GM21360 (cell line): ENCODE data around the gene SMARCA1.

Source experiments
- ATAC-seq: cut with Tn5 transposase; IDR thresholded peaks from one replicate; pipeline ENCODE4 v1.9.1; 2021; ENCODE audit warnings: mild to moderate bottlenecking, moderate library complexity; ENCODE audit not compliant: unreplicated experiment

The SMARCA1 gene

DNA sequence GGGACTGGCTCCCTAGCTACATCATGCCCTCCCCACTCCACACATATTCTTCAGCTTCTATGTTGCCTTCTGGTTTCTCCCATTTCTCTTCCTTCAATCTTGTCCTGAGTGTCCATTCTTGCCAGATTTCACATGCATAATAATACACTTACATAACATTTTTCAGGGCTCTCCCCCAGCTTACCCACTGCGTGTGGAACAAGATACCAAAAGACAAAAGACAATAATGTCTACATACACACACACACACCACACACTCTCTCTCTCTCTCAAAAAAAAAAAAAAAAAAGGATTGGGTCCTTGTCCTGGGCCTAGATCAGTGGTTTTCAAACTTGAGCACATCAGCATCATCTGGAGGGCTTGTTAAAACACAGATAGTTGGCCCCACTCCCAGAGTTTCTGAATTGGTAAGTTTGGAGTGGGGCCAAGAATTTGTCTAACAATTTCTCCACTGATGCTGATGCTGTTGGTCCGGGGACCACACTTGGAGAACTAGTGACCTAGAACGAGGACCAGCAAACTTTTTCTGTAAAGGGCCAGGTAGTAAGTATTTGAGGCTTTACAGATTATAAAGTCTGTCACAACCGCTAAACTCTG is 6.5 kb upstream of the SMARCA1 start:
- no peak for ATAC-seq

DNA sequence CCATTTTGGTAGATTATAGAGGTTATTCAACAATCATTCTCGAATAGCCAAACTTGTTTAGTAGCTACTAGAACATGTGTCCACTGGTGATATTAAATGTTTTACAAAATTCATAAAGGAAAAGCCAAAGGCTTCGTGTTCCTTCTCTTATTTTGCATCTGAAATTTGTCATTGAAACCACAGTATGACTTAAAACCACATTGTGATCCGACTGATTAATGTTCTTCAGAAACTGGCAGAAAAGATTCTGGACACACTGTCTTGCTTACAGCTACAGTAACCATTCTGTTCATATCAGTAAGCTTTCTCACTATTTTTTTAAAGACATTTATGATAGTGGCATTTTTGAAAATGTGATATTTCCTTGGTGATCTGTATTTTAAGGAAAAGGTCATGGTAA is 2.6 kb upstream of the SMARCA1 start:
- ATAC-seq, result no peak

DNA sequence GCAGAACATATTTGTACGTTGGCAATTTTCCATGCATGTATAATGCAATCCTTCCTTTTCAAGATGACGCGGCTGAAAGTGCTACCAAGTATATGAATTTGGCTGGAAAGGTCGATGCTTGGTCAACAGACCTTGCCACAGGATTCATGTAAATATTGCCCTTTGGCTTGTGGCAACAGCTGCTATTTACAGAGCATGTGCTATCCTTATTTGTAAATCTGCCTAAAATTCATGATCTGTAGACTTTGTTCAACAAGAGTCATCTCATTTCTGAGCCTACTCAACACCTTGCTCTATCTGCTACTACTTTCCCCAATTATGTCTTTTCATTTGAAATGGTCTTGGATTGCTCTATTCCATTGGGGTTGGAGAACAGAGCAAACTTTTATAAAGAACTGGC is 1.9 kb upstream of the SMARCA1 start:
- no peak for ATAC-seq

DNA sequence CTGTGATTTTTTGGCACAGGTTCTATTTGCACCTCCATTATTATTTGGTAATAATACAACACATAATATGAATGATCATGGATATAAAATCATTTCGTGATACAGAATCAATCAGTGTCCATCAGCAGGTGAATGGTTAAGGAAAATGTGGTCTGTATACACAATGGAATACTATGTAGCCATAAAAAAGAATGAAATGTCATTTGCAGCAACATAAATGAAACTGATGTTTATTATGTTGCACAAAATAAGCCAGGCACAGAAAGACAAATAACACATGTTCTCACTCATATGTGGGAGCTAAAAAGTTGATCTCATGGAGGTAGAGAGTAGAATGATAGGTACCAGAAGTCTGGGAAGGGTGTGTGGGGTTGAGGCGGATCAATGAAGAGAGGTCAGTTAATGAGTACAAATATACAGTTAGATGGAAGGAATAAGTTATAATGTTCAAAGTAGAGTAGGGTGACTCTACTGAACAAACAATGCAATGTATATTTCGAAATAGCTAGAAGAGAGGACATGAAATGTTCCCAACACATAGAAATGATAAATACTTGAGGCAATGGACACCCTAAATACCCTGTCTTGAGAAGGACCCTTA is 1.1 kb upstream of the SMARCA1 start:
- no peak for ATAC-seq

DNA sequence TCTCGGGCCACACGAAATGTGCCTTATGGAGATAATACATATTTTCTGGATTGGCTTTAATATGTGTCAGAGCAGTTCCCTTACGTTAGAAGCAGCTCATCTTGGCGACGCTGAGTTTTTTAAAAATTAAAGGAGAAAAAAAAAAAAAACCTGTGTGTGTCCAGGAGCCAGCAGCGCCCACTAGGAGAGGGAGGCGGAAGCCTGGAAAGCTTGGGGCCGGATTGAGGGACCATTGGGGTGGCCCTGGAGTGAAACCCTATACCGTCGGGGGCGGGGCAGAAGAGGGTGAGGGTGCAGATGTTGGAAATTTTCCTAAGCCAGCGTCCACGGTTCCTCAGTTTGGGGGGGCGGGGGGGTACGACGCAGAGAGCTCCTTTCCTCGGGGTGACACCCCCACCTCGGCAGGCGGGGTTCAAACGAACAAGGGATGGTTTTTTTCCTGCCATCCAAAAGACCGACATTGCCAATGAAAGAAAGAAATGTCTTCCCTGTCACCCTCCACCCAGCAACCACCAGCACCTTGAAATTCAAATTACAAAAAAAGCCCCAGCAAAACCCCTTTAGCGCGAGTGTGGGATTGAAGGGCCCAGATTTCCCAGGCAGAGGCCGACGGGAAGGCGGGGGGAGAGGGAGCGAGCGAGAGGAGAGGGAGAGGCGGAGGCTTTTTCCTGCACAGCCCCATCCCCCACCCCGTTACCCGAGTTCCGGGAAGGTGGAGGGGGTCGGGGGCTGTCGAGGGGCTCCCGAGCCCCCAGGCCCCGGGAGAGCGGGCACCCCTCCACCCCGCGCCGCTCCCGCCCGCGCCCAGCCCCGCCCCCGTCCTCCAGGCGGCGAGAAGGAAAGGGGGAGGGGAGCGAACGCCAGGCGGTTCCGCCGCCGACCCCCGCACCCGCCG is 859 bp downstream of the SMARCA1 start:
- ATAC-seq, result no peak

DNA sequence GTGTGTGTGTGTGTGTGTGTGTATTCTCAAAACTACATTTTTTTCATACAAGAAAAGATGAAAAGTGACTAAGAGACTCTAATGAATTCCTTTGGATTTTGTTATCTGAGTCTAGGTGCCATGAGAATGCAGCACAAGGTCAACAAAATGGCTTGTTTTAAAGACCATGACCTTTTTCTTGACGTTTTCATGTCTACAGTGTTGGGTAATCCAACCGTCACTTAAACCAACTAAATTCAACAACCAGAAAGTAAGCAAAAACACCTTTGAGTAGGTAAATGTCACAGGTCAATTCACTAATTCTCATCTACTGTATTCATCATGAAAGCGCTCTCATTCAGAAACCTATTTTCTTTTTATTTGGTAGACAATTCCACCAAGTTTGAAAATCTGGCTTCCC is 3.1 kb downstream of the SMARCA1 start:
- no peak for ATAC-seq

DNA sequence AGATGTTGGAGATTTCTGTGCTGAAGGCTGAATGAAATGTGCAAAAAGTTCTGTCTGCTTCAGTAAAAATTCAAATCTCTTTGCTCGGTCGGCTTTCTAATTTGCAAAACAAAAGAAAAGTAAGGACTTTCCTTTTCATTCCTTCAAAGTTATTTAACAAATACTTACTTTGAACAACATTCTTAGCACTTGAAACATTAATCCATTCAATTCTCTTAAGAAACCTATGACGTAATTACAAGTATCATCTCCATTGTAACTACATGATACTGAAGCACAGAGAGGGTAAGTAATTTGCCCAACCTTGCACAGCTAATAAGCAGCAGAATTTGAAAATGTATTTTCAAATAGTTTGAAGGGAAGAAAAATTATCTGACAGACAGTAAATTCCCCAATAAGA is 6.9 kb downstream of the SMARCA1 start:
- no peak for ATAC-seq

DNA sequence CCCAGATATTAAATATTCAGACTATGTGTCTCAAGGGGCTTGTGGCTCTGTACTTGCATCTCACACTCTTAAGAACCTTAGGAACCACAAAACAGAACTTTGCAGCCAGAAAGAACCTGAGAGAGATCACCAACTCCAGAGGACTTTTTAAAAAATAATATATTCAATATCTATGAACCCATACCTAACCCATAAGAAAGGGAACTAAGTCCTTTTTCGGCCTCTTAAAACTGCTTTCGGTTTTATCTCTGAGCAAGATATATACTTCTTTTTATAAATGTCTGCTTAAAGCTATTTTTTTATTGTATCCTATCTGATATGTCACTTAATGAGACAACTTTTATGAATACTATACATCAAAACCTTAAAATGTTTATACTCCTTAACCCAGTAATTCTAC is 10.9 kb downstream of the SMARCA1 start:
- no peak for ATAC-seq

DNA sequence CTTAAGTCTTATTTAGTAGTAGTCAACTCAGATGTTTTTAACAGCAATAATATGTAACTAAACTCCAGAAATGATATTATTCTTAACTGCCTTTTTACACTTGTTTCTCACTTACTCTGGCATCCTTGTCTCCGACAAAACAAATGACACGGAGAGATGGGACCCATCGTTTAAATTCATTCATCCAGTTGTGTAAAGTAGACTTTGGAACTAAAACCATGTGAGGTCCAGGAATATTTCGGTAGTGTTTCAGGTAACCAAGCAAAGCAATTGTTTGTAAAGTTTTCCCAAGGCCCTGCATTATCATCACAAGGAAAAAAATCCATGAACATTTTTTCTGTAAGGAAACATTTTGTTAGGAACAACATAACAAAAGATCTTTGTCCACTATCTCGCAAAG is 11.6 kb downstream of the SMARCA1 start:
- ATAC-seq, result no peak

DNA sequence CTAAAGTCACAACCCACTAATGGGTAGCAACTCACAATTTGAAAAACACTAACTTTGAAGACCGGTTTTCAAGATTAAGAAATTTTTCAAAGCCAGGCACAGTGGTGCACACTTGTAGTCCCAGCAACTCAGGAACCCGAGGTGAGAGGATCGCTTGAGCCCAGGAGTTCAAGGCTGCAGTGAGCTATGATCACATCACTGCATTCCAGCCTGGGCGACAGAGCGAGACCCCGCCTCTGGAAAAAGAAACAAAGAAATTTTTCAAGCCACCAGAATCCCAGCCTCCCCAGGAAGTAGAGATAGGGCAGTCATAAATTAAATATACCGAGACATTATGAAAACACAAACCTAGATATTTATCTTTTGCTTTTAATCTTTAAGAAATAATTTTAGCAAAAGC is 13.0 kb downstream of the SMARCA1 start:
- no peak for ATAC-seq

DNA sequence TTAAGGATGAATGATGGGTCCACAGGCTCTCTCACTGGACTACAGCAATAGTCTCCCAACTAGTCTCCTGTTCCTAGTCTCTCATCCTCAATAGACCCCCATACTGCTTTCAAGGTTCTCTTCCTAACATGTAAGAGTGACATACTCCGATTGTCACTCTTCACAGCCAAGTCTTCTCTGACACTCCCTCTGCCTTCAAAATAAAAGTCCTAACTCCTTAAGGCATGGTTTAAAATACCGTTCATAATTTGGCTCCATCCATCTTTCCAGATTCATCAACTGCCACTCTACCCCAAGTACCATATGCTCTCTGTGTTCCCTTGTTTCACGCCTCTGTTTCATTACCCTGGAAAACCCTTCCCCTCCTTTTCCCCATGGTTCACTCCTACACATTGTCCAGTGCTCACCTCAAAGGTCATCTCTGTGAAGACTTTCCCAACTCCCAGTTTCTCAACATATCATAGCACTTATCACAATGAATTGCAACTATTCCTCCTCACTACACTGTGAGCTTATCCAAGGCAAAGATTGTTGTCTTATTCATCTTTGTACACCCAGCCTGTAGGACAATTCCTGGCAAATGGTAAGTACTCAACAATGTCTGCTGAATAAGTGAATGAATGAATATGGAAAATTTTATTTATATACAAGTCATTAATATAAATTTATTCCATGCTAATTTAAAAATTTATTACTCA is 26.0 kb downstream of the SMARCA1 start:
- ATAC-seq, result no peak

DNA sequence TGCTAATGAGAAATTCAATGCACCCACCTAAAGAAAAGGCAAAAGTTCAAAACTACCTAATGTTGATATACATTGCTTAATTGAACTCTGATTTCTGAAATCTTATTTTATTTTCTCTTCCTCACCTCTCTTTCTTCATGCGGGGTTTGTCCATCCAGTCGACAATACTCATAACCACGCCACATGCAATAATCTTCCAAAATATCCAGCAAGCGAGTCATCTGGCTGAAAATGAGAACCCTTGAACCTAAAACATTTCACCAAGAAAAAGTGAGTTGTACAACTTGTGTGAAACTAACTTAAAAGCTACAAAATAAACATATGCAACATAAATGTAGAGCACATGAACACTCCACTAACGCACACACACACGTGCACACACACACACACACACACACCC is 26.7 kb downstream of the SMARCA1 start:
- no peak for ATAC-seq

DNA sequence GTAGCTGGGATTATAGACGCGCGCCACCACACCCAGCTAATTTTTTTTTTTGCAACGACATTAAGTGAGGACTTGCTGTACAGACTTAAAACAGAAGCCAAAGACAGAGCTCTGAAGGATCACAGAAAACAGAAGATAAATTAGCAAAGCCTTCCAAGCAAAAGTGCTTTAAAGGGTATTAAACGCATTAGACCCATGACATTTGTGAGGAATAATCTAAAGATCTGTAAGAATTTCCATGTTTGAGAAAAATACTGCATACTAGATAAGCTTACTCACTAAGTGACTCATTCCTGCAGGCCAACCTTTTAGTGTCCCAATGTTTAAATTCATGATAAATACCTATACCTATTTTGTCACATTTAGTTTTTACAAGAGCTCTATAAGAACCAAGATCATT is 27.4 kb downstream of the SMARCA1 start:
- ATAC-seq, result no peak

DNA sequence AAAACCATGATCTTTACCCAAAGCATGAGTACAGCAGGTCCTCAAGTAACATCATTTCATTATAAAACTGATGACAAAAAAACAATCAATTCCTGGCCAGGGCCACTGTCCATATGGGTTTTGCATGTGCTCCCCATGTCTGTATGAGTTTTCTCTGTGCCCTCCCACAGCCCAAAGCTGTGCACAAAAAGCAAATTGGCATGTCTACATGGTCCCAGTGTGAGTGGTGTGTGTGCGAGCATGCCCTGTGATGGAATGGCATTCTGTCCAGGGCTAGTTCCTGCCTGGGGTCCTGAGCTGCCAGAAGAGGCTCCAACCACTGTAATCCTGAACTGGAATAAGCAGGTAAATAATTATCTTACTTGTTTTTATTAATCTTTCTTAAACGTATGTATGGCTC is 28.4 kb downstream of the SMARCA1 start:
- ATAC-seq, result no peak

DNA sequence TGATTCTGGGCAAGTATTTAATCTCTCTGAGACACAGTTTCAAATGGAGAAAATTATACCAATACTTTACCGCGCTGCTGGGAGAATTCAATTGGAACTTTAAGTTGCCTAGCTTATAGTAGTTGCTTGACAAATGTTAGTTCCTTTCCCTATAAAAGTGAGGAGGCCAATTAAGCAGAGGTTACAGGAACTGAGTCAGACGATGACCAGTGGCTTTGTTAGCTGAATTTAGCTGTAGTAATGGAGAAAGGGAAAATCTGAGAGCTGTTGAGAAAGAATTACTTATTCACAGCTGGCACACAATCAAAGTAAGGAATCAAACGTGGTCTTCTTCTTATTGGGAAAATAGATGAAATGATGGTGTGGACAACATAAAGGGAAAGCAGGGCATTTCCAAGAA is 29.6 kb downstream of the SMARCA1 start:
- ATAC-seq, result no peak

DNA sequence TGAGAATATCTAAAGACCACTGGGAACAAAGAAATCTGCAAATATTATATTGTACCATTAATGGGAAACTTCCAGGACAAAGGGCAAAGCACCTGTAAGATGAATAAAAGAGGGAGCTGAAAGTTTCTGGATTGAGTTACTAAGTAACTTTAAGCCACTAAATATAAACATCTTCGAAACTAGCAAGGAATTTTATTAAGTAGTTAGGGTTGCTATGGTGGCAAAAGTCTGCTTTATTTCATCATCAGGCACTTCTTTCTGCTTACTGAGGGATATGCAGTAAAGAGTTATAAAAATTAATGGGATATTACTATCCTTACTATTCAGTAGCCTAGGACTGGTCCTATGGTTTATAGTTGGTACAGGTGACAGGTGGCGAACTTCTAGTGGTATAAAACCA is 33.0 kb downstream of the SMARCA1 start:
- no peak for ATAC-seq

DNA sequence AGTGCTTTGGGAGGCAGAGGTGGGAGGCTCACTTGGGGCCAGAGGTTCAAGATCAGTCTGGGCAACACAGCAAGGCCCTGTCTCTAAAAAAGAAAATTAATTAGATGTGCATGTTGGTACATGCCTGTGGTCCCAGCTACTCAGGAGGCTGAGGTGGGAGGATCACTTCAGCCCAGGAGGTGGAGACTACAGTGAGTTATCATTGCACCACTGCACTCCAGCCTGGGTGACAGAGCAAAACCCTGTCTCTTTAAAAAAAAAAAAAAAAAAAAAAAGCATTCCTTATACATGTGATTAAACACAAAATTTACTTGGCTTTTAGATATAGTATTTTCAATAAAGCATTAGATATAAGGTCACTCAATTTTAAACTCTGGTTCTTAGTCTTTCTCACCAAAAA is 34.9 kb downstream of the SMARCA1 start:
- no peak for ATAC-seq

DNA sequence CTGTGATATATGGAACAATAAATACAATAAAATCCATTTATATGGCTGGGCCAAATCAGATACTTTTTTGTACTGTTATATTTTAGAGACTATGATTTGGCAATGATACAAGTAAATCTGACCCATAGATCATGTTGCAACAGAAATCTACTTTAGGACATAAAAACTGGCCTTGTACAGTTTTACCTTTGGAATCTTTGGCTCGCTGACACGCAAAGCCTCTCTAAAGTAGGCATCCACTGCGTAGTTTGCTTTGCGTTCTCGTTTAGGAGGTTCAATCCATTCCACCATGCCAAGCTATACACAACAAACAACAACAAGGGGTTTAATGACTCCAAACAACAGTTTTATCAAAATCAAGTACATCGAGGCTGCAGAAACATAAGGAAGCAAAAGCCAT is 42.4 kb downstream of the SMARCA1 start:
- no peak for ATAC-seq

DNA sequence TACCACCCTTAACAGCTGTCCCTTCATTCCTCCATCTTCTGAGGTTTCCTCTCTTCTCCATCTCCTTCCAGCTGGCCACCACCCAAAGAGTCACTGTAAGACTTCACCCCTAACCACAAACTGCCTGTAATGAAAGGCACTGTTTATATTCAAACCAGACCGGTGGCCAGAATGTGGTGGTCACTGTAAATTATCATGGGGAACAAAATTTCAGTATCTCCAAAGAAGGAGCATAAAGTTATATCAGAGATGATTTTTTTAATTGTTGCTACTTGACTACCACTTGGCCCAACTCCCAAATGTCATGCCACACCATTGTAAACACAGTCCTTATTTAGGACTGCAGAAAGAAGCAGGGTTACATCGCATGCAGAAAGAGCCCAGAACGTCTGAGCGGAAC is 44.8 kb downstream of the SMARCA1 start:
- no peak for ATAC-seq

DNA sequence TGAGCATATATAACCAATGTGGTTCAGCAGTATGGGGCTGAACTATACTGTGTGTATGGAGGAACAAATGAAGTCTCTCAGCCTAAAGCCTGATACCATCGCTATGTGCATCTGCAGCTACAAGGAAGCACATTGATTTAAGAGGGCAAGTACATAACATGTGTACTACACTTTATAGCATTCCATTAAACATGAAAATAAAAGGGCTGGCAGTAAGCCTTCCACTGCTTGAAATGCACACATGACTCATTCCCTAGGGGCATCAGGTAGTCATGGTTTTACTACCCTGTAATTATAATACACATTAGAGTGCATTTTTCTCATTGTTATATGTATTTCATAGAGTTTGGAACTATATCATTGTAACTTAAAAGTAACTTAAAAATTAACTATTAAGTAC is 51.2 kb downstream of the SMARCA1 start:
- no peak for ATAC-seq

DNA sequence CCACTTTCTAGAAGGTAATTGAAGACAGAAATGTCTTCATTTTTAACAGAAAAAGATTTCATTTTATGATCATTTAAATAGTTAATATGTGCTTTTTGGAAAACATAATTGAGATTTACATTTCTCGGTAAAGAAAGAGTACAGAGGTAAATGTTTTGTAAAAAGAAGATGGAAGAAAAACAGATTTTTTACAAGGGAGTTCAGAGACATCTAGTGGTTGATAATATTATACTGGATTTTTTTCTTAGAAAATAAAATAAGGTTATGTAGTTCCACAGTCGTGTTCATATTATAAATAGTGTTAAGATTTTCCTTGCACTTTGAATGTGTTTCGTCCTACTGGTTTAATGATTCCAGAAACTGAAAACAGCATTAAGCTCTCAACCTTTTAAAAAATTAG is 60.6 kb downstream of the SMARCA1 start:
- no peak for ATAC-seq
